T-cell (primary cell): Measurements from ENCODE around the gene MICAL2. TPM values are rescaled to one million over a fixed set of nuclear protein-coding genes. Genes with fewer than 3 reads are reported as not detected.
A peak's percentile ranks its signal among the peaks of the same experiment; 100 is the strongest.

Experiments used
- ATAC-seq, 4 experiments: fragments of 200-7000 bp in 3 of 4; fragments of 150-1000 bp in 1 of 4; cut with Tn5 transposase; replicated peaks in 1 of 4; 1 replicate in 3 of 4; 2 replicates in 1 of 4; pipeline ENCODE4 v1.10.0; 2021; ENCODE audit warnings: moderate library complexity in 3 of 4, mild to moderate bottlenecking in 2 of 4, moderate number of reproducible peaks in 1 of 4
- CTCF ChIA-PET, 2 donors: fragments of 300-600 bp; sonication (Branson Sonifier 250); formaldehyde crosslinking; loops; one replicate each; lab custom pipeline; 2022; ENCODE audit warnings: antibody characterized with exemption in 2 of 2; lab: Charles Lee
- POLR2A ChIA-PET, 2 donors: fragments of 300-600 bp; sonication (Branson Sonifier 250); formaldehyde crosslinking; loops; one replicate each; lab custom pipeline; 2022; ENCODE audit warnings: antibody characterized with exemption in 2 of 2; lab: Charles Lee
- DNase-seq, 35 experiments: peaks; one replicate each; pipeline versions ENCODE4 v3.0.0 to v3.0.0-alpha.2; 2013 to 2023
- H3K27ac ChIP-seq: one replicate; pipeline ENCODE4 v1.5.1; 2013; ENCODE audit warnings: low read length
- H3K27me3 ChIP-seq, 2 experiments: replicated peaks in 1 of 2; 1 replicate in 1 of 2; 2 replicates in 1 of 2; pipeline versions ENCODE4 v1.6.1 to v1.7.0; 2013; ENCODE audit warnings: low read length in 1 of 2, mixed read lengths in 1 of 2; ENCODE audit not compliant: control insufficient read depth in 2 of 2, insufficient read depth in 2 of 2; ENCODE audit errors: extremely low read depth in 1 of 2
- H3K36me3 ChIP-seq, 2 donors: 1 replicate in 1 of 2; 2 replicates in 1 of 2; pipeline versions ENCODE4 v1.6.1 to v1.7.0; 2013; ENCODE audit warnings: low read length in 1 of 2; ENCODE audit not compliant: control insufficient read depth in 2 of 2, insufficient read depth in 1 of 2; ENCODE audit errors: extremely low read depth in 1 of 2
- H3K4me1 ChIP-seq, 2 experiments: 1 replicate in 1 of 2; 2 replicates in 1 of 2; pipeline versions ENCODE4 v1.6.1 to v1.7.0; 2013; ENCODE audit warnings: low read length in 2 of 2, mixed read lengths in 1 of 2; ENCODE audit not compliant: insufficient read depth in 2 of 2, control insufficient read depth in 1 of 2; ENCODE audit errors: extremely low read depth in 1 of 2
- H3K4me3 ChIP-seq, 2 donors: 1 replicate in 1 of 2; 2 replicates in 1 of 2; pipeline versions ENCODE4 v1.5.1 to v1.7.0; 2013; ENCODE audit warnings: mild to moderate bottlenecking in 2 of 2, low read length in 1 of 2, moderate library complexity in 1 of 2; ENCODE audit not compliant: control insufficient read depth in 1 of 2; ENCODE audit errors: extremely low read depth in 1 of 2
- H3K9me3 ChIP-seq: 2 replicates; pipeline ENCODE4 v1.7.0; 2013
- H3K27ac Mint-ChIP-seq, 2 donors: one replicate each; pipeline ENCODE4 v1.8.0; 2020 to 2021; ENCODE audit warnings: mild to moderate bottlenecking in 2 of 2, mixed read lengths in 2 of 2
- H3K27me3 Mint-ChIP-seq, 2 donors: one replicate each; pipeline ENCODE4 v1.8.0; 2021 to 2022; ENCODE audit warnings: mixed read lengths in 2 of 2
- H3K36me3 Mint-ChIP-seq: one replicate; pipeline ENCODE4 v1.8.0; 2021; ENCODE audit warnings: mixed read lengths
- H3K4me1 Mint-ChIP-seq, 3 donors: one replicate each; pipeline ENCODE4 v1.8.0; 2020 to 2022; ENCODE audit warnings: mixed read lengths in 3 of 3, mild to moderate bottlenecking in 1 of 3
- H3K4me3 Mint-ChIP-seq, 3 donors: one replicate each; pipeline ENCODE4 v1.8.0; 2020 to 2022; ENCODE audit warnings: mild to moderate bottlenecking in 3 of 3, mixed read lengths in 3 of 3, moderate library complexity in 3 of 3
- H3K9me3 Mint-ChIP-seq, 3 donors: one replicate each; pipeline ENCODE4 v1.8.0; 2020 to 2022; ENCODE audit warnings: mixed read lengths in 3 of 3
- WGBS: methylation state at CpG from one replicate; pipeline ENCODE4 v1.1.5; 2013; ENCODE audit warnings: missing lambda C conversion rate; ENCODE audit not compliant: insufficient coverage; 5-methylcytosine and 5-hydroxymethylcytosine counted together
- total RNA-seq, 35 experiments: library from RNA in 6 of 35; stranded (reverse) in 6 of 35; fragments of 120-200 nt in 1 of 35; gene quantifications; one replicate each; pipeline versions ENCODE4 v1.2.1 to v1.2.4 and lab custom pipeline; 2013 to 2026

Gene MICAL2
- total RNA-seq, 5 donors from 2014 or later (not counting 1 experiment from before 2014, with no cell fraction given), result 13.7 to 38.7 (median 22.9) TPM

- no peaks in the 10 kb centered on the region for H3K9me3 Mint-ChIP-seq
- ATAC-seq (no peak), DNase-seq (no peak)
- H3K27ac Mint-ChIP-seq, result no peak overlapping the region
- peaks cover 2 to 9% of the 10 kb centered on the region in 2 donors for H3K36me3 ChIP-seq
- H3K27ac ChIP-seq, result no peak overlapping the region
- H3K27me3 Mint-ChIP-seq, result no peaks in the 10 kb centered on the region
- H3K36me3 Mint-ChIP-seq, result peaks cover 4% of the 10 kb centered on the region
- peaks cover 0 to 3% of the 10 kb centered on the region in 2 experiments for H3K27me3 ChIP-seq
- H3K4me1 ChIP-seq, result peaks cover 14% of the 10 kb centered on the region in 2 experiments
- ChIA-PET POLR2A (no interaction called here), CTCF (no interaction called here)
- H3K4me3 Mint-ChIP-seq, result no peak overlapping the region
- H3K4me3 ChIP-seq, result no peak overlapping the region
- H3K4me1 Mint-ChIP-seq, result peaks cover 20 to 24% (median 21%) of the 10 kb centered on the region in 3 donors
- WGBS, result 97% methylated on average over 8 of the region's 12 CpGs
- no peaks in the 10 kb centered on the region for H3K9me3 ChIP-seq
These were observed 50.3 kb downstream of the MICAL2 start for GRCh38 chr11:12160680-12161079.

GRCh38 chr11:12161137-12161536, 50.7 kb downstream of the MICAL2 start:
- DNase-seq (no peak), ATAC-seq (no peak)
- ChIA-PET CTCF (no interaction called here), POLR2A (no interaction called here)
- H3K27ac ChIP-seq, result no peak overlapping the region
- Mint-ChIP-seq H3K4me3 (no peak overlapping the region), H3K27me3 (no peaks in the 10 kb centered on the region), H3K27ac (no peak overlapping the region), H3K4me1 (peaks cover 17 to 19% (median 19%) of the 10 kb centered on the region in 3 donors), H3K36me3 (peaks cover 4% of the 10 kb centered on the region), H3K9me3 (no peaks in the 10 kb centered on the region)
- H3K4me1 ChIP-seq, result peaks cover 14% of the 10 kb centered on the region in 2 experiments
- H3K27me3 ChIP-seq, result peaks cover 0 to 3% of the 10 kb centered on the region in 2 experiments
- 100% methylated on average over 1 of the region's 4 CpGs for WGBS
- no peak overlapping the region for H3K4me3 ChIP-seq
- no peaks in the 10 kb centered on the region for H3K9me3 ChIP-seq
- H3K36me3 ChIP-seq, result peaks cover 2 to 9% of the 10 kb centered on the region in 2 donors

- ATAC-seq, result no peak
- H3K4me3 Mint-ChIP-seq, result no peak overlapping the region
- H3K4me1 ChIP-seq, result peaks cover 9 to 14% of the 10 kb centered on the region in 2 experiments
- H3K9me3 Mint-ChIP-seq, result no peaks in the 10 kb centered on the region
- H3K36me3 Mint-ChIP-seq, result peaks cover 4% of the 10 kb centered on the region
- no peaks in the 10 kb centered on the region for H3K27me3 Mint-ChIP-seq
- H3K9me3 ChIP-seq, result no peaks in the 10 kb centered on the region
- WGBS, result 93% methylated on average over 9 of the region's 12 CpGs
- no peak overlapping the region for H3K27ac ChIP-seq
- H3K4me1 Mint-ChIP-seq, result peaks cover 10 to 16% (median 13%) of the 10 kb centered on the region in 3 donors
- DNase-seq, result no peak
- ChIA-PET CTCF (interaction anchor here in 1 of 2 donors (0.6 kb wide), 1 partner anchor 120 kb away, joined by 3 read pairs; no protein-coding TSS in a partner anchor), POLR2A (no interaction called here)
- H3K4me3 ChIP-seq, result no peak overlapping the region
- H3K27ac Mint-ChIP-seq, result no peak overlapping the region
- peaks cover 2 to 9% of the 10 kb centered on the region in 2 donors for H3K36me3 ChIP-seq
- H3K27me3 ChIP-seq, result peaks cover 0 to 3% of the 10 kb centered on the region in 2 experiments
These were observed 51.4 kb downstream of the MICAL2 start for GRCh38 chr11:12161603-12162350.

- ATAC-seq (no peak), DNase-seq (peak in 1 of 35 experiments; percentile 18)
- POLR2A ChIA-PET, result no interaction called here
These were observed 52.3 kb downstream of the MICAL2 start for GRCh38 chr11:12162652-12163051.

GRCh38 chr11:12163181-12163941, 53.0 kb downstream of the MICAL2 start:
- 98% methylated on average over 6 of the region's 13 CpGs for WGBS
- Histone ChIP-seq H3K27me3 (peaks cover 0 to 3% of the 10 kb centered on the region in 2 experiments), H3K9me3 (no peaks in the 10 kb centered on the region), H3K4me3 (no peak overlapping the region), H3K4me1 (peaks cover 0 to 2% of the 10 kb centered on the region in 2 experiments), H3K36me3 (peaks cover 2 to 9% of the 10 kb centered on the region in 2 donors), H3K27ac (no peak overlapping the region)
- ChIA-PET CTCF (no interaction called here), POLR2A (no interaction called here)
- H3K36me3 Mint-ChIP-seq, result peaks cover 4% of the 10 kb centered on the region
- H3K4me1 Mint-ChIP-seq, result peaks cover 0 to 12% (median 4%) of the 10 kb centered on the region in 3 donors
- DNase-seq (no peak), ATAC-seq (no peak)
- H3K27ac Mint-ChIP-seq, result no peak overlapping the region
- no peak overlapping the region for H3K4me3 Mint-ChIP-seq
- no peaks in the 10 kb centered on the region for H3K27me3 Mint-ChIP-seq
- H3K9me3 Mint-ChIP-seq, result no peaks in the 10 kb centered on the region

More at GRCh38 chr11:12162652-12163051, 52.3 kb downstream of the MICAL2 start:
- Histone ChIP-seq H3K4me1 (peaks cover under 1 to 5% of the 10 kb centered on the region in 2 experiments), H3K36me3 (peaks cover 2 to 9% of the 10 kb centered on the region in 2 donors), H3K27me3 (peaks cover 0 to 3% of the 10 kb centered on the region in 2 experiments), H3K9me3 (no peaks in the 10 kb centered on the region), H3K4me3 (no peak overlapping the region), H3K27ac (no peak overlapping the region)
- Mint-ChIP-seq H3K4me3 (no peak overlapping the region), H3K4me1 (peaks cover 1 to 16% (median 9%) of the 10 kb centered on the region in 3 donors), H3K27me3 (no peaks in the 10 kb centered on the region), H3K36me3 (peaks cover 4% of the 10 kb centered on the region), H3K27ac (no peak overlapping the region), H3K9me3 (no peaks in the 10 kb centered on the region)
- no CpG with 5 or more reads among the region's 1 CpG for WGBS
- CTCF ChIA-PET, result no interaction called here
